Loucy (cell line): Measurements from ENCODE around the gene NLRC4.

Source experiments
- H2AFZ ChIP-seq: fragments of 200-600 bp; sonication (generic); 2 replicates; pipeline ENCODE4 v1.6.0; 2016; ENCODE audit warnings: antibody characterized with exemption, mild to moderate bottlenecking, low read length, moderate library complexity
- H3F3A ChIP-seq: fragments of 200-600 bp; 2 replicates; pipeline ENCODE4 v1.6.0; 2016; ENCODE audit warnings: antibody characterized with exemption, low read depth, mild to moderate bottlenecking
- H3K27me3 ChIP-seq: fragments of 200-600 bp; sonication (generic); 2 replicates; pipeline ENCODE4 v1.6.1; 2014; ENCODE audit warnings: low read length, mild to moderate bottlenecking; ENCODE audit not compliant: insufficient read depth, poor library complexity, severe bottlenecking
- H3K36me3 ChIP-seq: fragments of 200-600 bp; sonication (generic); 2 replicates; pipeline ENCODE4 v1.6.1; 2016; ENCODE audit warnings: low read length; ENCODE audit not compliant: insufficient read depth
- H3K4me1 ChIP-seq: fragments of 200-600 bp; sonication (generic); 2 replicates; pipeline ENCODE4 v1.5.1; 2014; ENCODE audit warnings: low read length, mild to moderate bottlenecking; ENCODE audit not compliant: insufficient read depth, poor library complexity, severe bottlenecking
- H3K4me2 ChIP-seq: fragments of 200-600 bp; sonication (generic); 2 replicates; pipeline ENCODE4 v1.6.0; 2014; ENCODE audit warnings: antibody characterized with exemption, low read length, low read depth, mild to moderate bottlenecking; ENCODE audit not compliant: poor library complexity, severe bottlenecking
- H3K4me3 ChIP-seq: fragments of 200-600 bp; sonication (generic); 2 replicates; pipeline ENCODE4 v1.5.1; 2014; ENCODE audit warnings: low read length, mild to moderate bottlenecking, mixed read lengths; ENCODE audit not compliant: poor library complexity, severe bottlenecking
- H3K79me2 ChIP-seq: fragments of 200-600 bp; sonication (generic); 2 replicates; pipeline ENCODE4 v1.6.1; 2014; ENCODE audit warnings: low read length; ENCODE audit not compliant: insufficient read depth
- H3K9ac ChIP-seq: fragments of 200-600 bp; sonication (generic); 2 replicates; pipeline ENCODE4 v1.6.0; 2014; ENCODE audit warnings: mild to moderate bottlenecking, low read depth, low read length, moderate library complexity; ENCODE audit not compliant: poor library complexity, severe bottlenecking
- H3K9me2 ChIP-seq: fragments of 200-600 bp; sonication (generic); replicated peaks from 2 replicates; pipeline ENCODE4 v1.6.1; 2016; ENCODE audit warnings: low read depth, low read length, mixed read lengths
- H3K9me3 ChIP-seq: fragments of 200-600 bp; sonication (generic); 2 replicates; pipeline ENCODE4 v1.6.1; 2014; ENCODE audit warnings: mild to moderate bottlenecking, antibody characterized with exemption, low read length, low read depth; ENCODE audit not compliant: insufficient read depth
- H4K20me1 ChIP-seq: fragments of 200-600 bp; sonication (generic); 2 replicates; pipeline ENCODE4 v1.6.0; 2014; ENCODE audit warnings: antibody characterized with exemption, low read length, mild to moderate bottlenecking; ENCODE audit not compliant: insufficient read depth, poor library complexity, severe bottlenecking
- EZH2phosphoT487 ChIP-seq: fragments of 200-600 bp; IDR thresholded peaks from 2 replicates; pipeline ENCODE4 v1.6.1; 2018; ENCODE audit warnings: antibody characterized with exemption, mild to moderate bottlenecking, moderate library complexity, borderline replicate concordance
- TF ChIP-seq, protein P1 (sequence below): fragments of 200-600 bp; sonication (generic); conservative IDR thresholded peaks from 2 replicates; pipeline ENCODE4 v1.5.1; 2014; ENCODE audit warnings: mild to moderate bottlenecking, antibody characterized with exemption, low read length

Gene NLRC4

DNA sequence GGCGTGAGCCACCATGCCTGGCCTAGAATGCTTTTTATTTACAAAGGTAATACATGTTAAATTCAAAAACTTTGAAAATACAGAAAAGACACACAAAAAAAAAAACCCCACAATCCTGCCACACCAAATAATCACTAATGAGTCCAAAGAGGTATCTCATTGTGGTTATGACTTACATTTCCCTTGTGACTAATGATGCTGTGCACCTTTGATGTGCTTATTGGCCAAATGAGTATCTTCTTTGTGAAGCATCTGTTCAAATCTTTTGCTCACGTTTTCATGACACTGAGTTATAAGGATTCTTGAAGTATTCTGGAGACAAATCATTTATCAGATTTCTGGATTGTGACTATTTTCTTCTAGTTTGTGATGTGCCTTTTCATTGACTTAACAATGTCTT, 6.4 kb upstream of the NLRC4 start:
- Histone ChIP-seq H4K20me1 (no peaks in the 10 kb centered on the region), H3K27me3 (no peaks in the 10 kb centered on the region), H3K9me3 (no peaks in the 10 kb centered on the region), H3K36me3 (no peaks in the 10 kb centered on the region), H3K4me3 (no peak overlapping the region), H3K9me2 (no peaks in the 10 kb centered on the region), H3F3A (no peaks in the 10 kb centered on the region), H3K4me2 (no peak overlapping the region), H3K4me1 (no peaks in the 10 kb centered on the region), H3K79me2 (no peaks in the 10 kb centered on the region), H3K9ac (no peak overlapping the region), H2AFZ (no peak overlapping the region)
- TF ChIP-seq, protein P1, sequence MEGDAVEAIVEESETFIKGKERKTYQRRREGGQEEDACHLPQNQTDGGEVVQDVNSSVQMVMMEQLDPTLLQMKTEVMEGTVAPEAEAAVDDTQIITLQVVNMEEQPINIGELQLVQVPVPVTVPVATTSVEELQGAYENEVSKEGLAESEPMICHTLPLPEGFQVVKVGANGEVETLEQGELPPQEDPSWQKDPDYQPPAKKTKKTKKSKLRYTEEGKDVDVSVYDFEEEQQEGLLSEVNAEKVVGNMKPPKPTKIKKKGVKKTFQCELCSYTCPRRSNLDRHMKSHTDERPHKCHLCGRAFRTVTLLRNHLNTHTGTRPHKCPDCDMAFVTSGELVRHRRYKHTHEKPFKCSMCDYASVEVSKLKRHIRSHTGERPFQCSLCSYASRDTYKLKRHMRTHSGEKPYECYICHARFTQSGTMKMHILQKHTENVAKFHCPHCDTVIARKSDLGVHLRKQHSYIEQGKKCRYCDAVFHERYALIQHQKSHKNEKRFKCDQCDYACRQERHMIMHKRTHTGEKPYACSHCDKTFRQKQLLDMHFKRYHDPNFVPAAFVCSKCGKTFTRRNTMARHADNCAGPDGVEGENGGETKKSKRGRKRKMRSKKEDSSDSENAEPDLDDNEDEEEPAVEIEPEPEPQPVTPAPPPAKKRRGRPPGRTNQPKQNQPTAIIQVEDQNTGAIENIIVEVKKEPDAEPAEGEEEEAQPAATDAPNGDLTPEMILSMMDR = no peak
- no peak for TF ChIP-seq EZH2phosphoT487

DNA sequence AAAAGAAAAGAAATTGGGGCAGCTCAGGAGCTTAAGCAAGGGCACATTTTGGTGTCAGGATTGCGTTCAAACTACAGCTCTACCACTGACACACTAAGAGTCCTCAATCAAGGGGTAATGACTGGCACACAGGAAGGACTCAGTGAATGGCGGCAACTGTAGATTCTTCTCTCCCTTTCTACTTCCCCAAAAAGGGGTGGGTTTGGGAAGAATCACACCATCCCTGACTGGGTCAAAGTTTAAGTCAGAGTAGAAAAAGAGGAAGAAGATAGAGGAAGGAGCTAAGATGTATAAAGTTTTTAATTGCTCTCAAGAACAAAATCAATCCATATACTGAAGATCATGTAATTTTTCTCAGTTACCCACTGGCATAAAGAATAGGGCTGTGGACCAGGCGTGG, 2.6 kb downstream of the NLRC4 start:
- Histone ChIP-seq H3K4me2 (no peak overlapping the region), H3K9ac (no peak overlapping the region), H3K4me3 (no peak overlapping the region), H2AFZ (peak overlapping the region; percentile 67; the same call in 1 of the 2 replicates), H3F3A (no peaks in the 10 kb centered on the region), H3K9me3 (no peaks in the 10 kb centered on the region), H3K79me2 (no peaks in the 10 kb centered on the region), H4K20me1 (no peaks in the 10 kb centered on the region), H3K36me3 (no peaks in the 10 kb centered on the region), H3K9me2 (no peaks in the 10 kb centered on the region), H3K4me1 (no peaks in the 10 kb centered on the region), H3K27me3 (no peaks in the 10 kb centered on the region)
- TF ChIP-seq EZH2phosphoT487 = no peak
- TF ChIP-seq, protein P1 = no peak

DNA sequence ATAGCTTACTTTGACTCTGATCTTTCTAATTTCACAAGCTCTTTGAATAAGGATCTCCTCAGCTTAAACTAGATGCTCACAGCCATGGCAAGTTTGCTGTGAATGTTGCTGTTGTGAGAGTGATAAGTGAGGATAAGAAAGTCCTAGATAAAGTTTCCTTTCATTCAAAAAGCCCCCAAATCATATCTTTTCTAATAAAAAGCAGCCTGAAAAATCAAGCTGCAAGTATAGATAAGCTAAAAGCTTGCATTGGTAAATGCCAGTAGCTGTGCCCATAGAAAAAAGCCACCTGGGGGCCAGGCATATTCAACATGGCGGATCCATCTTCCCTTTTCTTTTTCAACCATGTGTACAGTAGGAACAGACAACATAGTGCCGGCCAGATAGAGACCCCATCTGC, 4.3 kb downstream of the NLRC4 start:
- H3K9me2 ChIP-seq = no peaks in the 10 kb centered on the region
- no peaks in the 10 kb centered on the region for H3F3A ChIP-seq
- no peak overlapping the region for H3K4me2 ChIP-seq
- no peak overlapping the region for H3K9ac ChIP-seq
- no peaks in the 10 kb centered on the region for H3K4me1 ChIP-seq
- H3K27me3 ChIP-seq = no peaks in the 10 kb centered on the region
- no peak for TF ChIP-seq EZH2phosphoT487
- TF ChIP-seq, protein P1 = no peak
- H3K79me2 ChIP-seq = no peaks in the 10 kb centered on the region
- H2AFZ ChIP-seq = no peak overlapping the region
- H3K9me3 ChIP-seq = no peaks in the 10 kb centered on the region
- no peak overlapping the region for H3K4me3 ChIP-seq
- H3K36me3 ChIP-seq = no peaks in the 10 kb centered on the region
- H4K20me1 ChIP-seq = no peaks in the 10 kb centered on the region
